Esophagus squamous epithelium (tissue), 4 donors: ENCODE results near the gene CLIP4.

Experiments
- POLR2A ChIP-seq, 4 donors: fragments of 450-650 bp; IDR thresholded peaks; one replicate each; pipeline ENCODE4 v1.6.1; 2017; ENCODE audit warnings: antibody characterized with exemption in 4 of 4, mild to moderate bottlenecking in 4 of 4, moderate library complexity in 3 of 4
- TF ChIP-seq, protein P1 (sequence below), 6 experiments: fragments of 450-650 bp in 4 of 6; fragments of 200-600 bp in 2 of 6; sonication (generic) in 2 of 6; IDR thresholded peaks; one replicate each; pipeline ENCODE4 v1.5.1; 2016 to 2019; ENCODE audit warnings: antibody characterized with exemption in 6 of 6, mild to moderate bottlenecking in 4 of 6, moderate library complexity in 4 of 6

DNA sequence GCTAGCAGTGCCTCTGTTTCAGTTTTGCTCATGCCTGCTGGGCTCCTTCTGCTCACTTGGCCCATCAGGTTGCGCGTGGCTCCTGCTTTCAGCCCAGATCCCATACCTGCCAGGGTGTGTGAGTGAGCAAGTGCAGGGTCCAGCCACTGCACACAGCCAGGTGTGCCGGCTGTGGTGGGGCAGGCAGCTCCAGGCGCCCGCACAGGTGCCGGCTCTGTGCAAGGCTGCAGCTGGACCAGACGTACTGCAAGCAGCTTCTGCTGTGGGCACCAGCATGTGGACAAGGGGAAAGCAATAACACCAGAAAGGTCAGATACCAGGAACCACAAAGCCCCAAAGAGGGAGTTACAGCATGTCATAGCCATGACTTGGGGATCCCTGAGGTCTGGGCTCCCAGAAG lies 35.3 kb upstream of the CLIP4 start:
- no peak for TF ChIP-seq POLR2A (IDR thresholded peaks at IDR 0.05)
- TF ChIP-seq, protein P1, sequence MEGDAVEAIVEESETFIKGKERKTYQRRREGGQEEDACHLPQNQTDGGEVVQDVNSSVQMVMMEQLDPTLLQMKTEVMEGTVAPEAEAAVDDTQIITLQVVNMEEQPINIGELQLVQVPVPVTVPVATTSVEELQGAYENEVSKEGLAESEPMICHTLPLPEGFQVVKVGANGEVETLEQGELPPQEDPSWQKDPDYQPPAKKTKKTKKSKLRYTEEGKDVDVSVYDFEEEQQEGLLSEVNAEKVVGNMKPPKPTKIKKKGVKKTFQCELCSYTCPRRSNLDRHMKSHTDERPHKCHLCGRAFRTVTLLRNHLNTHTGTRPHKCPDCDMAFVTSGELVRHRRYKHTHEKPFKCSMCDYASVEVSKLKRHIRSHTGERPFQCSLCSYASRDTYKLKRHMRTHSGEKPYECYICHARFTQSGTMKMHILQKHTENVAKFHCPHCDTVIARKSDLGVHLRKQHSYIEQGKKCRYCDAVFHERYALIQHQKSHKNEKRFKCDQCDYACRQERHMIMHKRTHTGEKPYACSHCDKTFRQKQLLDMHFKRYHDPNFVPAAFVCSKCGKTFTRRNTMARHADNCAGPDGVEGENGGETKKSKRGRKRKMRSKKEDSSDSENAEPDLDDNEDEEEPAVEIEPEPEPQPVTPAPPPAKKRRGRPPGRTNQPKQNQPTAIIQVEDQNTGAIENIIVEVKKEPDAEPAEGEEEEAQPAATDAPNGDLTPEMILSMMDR (IDR thresholded peaks at IDR 0.05): no peak
